Activated CD8-positive, alpha-beta memory T cell treated with anti-CD3 and anti-CD28 coated beads for 4 hours (primary cell): Measurements from ENCODE around the gene SMCO4.
"Not testable (repeated sequence)": the region's sequence is repeated elsewhere in the genome, so short reads cannot be mapped to it uniquely, and the experiment has no call there.

Experiments
- DNase-seq, 2 donors: peaks; one replicate each; pipeline ENCODE4 v3.0.0-alpha.2; 2020; ENCODE audit warnings: low read depth in 2 of 2

The SMCO4 gene

GRCh38 chr11:93560199-93560932 is 17.2 kb upstream of the SMCO4 start:
- no peak for DNase-seq

- no peak for DNase-seq
Observed at GRCh38 chr11:93559681-93560080, 16.5 kb upstream of the SMCO4 start.

- no peak for DNase-seq
Observed at GRCh38 chr11:93552874-93553273, 9.7 kb upstream of the SMCO4 start.

GRCh38 chr11:93549976-93550375 is 6.8 kb upstream of the SMCO4 start:
- DNase-seq = no peak

GRCh38 chr11:93548679-93549319 is 5.6 kb upstream of the SMCO4 start:
- no peak for DNase-seq

GRCh38 chr11:93547773-93548172 is 4.6 kb upstream of the SMCO4 start:
- no peak for DNase-seq

- DNase-seq = no peak
Observed at GRCh38 chr11:93547028-93547427, 3.8 kb upstream of the SMCO4 start.

- no peak for DNase-seq
Observed at GRCh38 chr11:93545566-93545965, 2.4 kb upstream of the SMCO4 start.

- DNase-seq = no peak
Observed at GRCh38 chr11:93542811-93543229, 371 bp downstream of the SMCO4 start.

GRCh38 chr11:93541884-93542810 is 1.0 kb downstream of the SMCO4 start:
- DNase-seq = peak in 1 of 2 donors; percentile 15

GRCh38 chr11:93540896-93541553 is 2.2 kb downstream of the SMCO4 start:
- DNase-seq = no peak

GRCh38 chr11:93540337-93540736 is 2.9 kb downstream of the SMCO4 start:
- no peak for DNase-seq

- no peak for DNase-seq
Observed at GRCh38 chr11:93537767-93538261, 5.4 kb downstream of the SMCO4 start.

GRCh38 chr11:93537049-93537448 is 6.1 kb downstream of the SMCO4 start:
- DNase-seq = no peak

- DNase-seq = no peak
Observed at GRCh38 chr11:93536101-93536861, 6.9 kb downstream of the SMCO4 start.

- not testable (repeated sequence) for DNase-seq
Observed at GRCh38 chr11:93535578-93535977, 7.6 kb downstream of the SMCO4 start.

- no peak for DNase-seq
Observed at GRCh38 chr11:93532806-93533205, 10.4 kb downstream of the SMCO4 start.

GRCh38 chr11:93532281-93532789 is 10.9 kb downstream of the SMCO4 start:
- DNase-seq = no peak

- DNase-seq = no peak
Observed at GRCh38 chr11:93530468-93530826, 12.7 kb downstream of the SMCO4 start.

GRCh38 chr11:93529707-93530467 is 13.3 kb downstream of the SMCO4 start:
- DNase-seq = no peak
